HL-60/S4 treated with retinoic acid at 250 ng/mL for 4 days and 3 days (cell line): Measurements from ENCODE around the gene GRAMD4.

Experiments used
- in situ Hi-C: fragments of 300-500 bp; cut with MboI; formaldehyde crosslinking; loops from 2 replicates; pipeline ENCODE4 v1.7.0; 2022; ENCODE audit warnings: low sequenced_read_pairs

GRAMD4 gene

DNA sequence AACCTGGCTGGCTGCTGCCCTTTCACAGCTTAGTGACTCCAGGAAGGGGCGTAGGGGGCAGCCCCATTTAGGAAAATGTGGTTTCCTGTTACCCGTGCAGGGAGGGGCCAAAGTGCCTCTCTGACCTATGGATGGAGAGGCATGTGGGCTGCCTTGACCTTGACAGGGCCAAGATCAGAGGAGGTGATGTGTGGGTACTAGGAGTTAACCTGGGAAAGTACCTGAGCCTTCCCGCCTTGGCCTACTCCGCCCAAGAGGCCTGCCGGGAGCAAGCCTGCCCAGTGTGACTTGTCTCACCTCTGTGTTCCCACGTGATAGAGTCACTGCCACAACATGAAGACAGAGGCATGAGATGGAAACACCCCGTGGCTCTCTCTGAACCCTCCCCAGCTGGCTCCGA lies 33.4 kb downstream of the GRAMD4 start:
- in situ Hi-C loops: no loop called here

DNA sequence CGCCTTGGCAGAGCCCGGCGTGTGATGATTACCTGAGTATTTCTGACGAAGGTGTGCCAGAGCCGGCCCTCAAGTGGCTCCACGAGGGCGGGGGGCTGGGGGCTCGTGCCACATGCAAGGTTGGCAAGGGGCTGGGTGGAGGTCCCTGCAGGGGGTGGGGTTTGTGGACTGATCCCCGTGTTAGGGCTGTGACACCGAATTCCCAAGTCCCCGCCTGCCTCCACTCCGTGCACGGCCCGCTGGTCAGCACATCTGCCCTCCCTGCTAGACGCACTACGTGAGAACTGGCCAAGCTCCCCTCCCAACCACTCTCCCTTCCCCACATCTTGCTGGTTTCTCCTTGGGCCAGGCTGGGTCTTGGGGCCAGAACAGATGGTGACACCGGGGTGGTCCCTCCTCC lies 34.2 kb downstream of the GRAMD4 start:
- in situ Hi-C loops: no loop called here

DNA sequence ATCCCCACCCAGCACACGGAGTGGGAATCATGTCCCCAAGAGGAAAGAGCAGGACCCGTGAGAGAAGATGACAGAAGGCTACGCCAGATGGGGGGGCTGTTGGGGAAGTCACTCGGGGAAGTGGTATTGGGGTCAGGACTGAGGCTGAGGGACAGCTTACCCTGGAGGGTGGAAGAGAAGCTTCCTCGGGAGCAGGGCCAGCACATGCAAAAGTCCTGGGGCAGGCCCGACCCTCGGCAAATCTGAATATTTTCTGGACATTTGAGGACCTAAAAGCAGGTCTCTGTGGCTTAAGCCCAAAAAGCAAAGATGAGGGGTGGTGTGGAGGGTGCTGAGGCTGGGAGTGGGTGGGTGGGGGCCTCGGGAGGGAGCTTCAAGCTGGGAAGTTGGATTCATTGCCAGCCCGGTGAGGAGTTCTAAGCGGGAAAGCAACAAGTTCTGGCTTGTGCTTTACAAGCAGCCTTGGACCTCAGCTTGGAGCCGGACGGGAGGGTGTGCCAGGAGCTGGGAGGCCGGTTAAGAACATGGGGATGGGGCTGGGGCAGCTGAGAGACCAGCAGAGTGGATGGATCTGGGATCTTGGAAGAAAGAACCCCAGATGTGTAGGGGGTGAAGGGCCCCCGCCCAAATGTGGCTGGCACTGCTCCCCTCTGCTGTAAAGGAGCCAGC lies 34.9 kb downstream of the GRAMD4 start:
- in situ Hi-C loops: no loop called here

DNA sequence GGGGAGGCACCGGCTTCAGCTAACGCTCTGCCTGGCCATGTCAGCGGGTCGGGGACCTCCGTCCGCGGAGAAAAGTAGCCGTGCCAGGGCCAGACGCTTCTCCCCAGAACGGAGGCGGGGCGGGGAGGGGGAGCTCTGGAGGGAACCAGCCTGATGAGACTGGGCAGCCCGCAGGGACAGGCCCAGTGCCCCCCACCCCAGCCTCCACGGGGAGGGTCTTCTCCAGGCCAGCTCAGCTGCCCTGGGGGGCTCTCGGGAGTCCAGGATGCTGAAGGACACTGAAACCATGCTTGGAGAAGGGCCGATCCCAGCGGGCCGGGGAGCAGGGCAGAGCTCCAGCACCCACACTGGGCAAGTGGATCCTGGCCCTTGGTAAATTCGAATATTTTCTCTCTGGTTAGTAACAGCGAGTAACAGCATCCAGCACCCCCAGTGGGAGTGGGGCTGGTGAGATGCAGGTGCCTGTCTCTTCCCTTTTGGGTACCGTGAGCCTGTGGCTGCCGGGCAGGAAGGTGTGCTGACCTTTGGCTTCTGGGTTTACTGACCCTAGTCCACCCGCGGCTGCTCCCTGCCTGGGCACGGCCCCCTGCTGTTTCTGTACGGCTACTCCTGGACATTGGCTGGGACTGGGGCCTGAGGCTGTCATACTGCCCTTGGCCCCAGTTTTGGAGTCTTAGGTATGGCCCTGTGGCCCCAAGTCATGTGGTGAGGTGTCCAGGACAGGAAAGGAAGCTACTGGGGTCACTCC lies 35.8 kb downstream of the GRAMD4 start:
- in situ Hi-C loops: no loop called here

DNA sequence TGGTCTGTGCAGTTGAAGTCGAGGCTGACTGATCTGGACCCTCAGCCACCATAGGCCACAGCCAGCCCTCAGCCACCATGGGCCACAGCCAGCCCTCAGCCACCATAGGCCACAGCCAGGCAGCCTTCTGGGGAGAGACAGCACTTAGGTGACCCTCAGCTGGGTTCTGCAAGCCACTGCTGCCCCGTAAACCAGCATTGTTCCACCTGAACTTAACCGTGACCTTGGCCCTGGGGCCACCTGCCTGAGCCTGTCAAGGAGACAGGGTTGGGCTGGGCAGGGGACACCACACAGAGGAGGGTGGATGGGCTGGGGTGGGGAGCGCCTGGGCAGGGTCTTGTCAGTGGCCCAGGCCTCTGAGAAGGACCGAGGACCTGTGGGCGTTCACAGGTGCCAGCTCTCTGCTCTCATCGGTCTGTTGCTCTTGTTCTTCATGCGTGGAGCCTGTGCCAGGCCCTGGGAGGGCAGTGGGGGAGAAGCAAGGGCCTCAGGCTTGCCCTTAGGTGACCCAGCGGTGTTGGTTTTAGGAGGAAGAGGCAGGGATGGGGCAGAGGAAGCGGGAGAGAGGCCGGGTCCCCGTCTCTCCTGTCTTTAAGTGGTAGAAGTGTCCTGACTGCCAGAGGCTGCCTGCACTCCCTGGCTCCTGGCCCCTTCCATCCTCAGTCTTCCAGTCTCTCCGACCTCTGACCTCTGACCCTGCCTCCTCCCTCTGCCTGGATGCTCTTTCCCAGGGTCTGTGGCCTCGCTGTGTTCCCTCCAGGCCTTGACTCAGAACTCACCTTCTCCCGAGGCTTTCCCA lies 36.9 kb downstream of the GRAMD4 start:
- in situ Hi-C loops: no loop called here

DNA sequence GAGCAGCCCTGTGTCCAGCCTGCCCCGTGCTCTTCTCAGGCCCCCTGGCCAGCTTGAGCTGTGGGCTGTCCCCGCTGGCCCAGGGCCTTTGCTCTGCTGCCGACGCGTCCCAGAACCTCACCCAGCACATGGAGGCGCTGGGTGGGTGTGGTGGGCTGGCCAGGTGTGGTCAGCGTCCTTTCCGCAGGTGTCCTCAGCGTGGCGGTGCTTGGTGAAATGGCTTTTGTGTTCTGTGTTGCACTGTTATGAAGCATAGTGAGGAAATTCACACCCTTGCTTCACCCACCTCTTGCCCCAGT lies 37.4 kb downstream of the GRAMD4 start:
- in situ Hi-C loops: no loop called here

DNA sequence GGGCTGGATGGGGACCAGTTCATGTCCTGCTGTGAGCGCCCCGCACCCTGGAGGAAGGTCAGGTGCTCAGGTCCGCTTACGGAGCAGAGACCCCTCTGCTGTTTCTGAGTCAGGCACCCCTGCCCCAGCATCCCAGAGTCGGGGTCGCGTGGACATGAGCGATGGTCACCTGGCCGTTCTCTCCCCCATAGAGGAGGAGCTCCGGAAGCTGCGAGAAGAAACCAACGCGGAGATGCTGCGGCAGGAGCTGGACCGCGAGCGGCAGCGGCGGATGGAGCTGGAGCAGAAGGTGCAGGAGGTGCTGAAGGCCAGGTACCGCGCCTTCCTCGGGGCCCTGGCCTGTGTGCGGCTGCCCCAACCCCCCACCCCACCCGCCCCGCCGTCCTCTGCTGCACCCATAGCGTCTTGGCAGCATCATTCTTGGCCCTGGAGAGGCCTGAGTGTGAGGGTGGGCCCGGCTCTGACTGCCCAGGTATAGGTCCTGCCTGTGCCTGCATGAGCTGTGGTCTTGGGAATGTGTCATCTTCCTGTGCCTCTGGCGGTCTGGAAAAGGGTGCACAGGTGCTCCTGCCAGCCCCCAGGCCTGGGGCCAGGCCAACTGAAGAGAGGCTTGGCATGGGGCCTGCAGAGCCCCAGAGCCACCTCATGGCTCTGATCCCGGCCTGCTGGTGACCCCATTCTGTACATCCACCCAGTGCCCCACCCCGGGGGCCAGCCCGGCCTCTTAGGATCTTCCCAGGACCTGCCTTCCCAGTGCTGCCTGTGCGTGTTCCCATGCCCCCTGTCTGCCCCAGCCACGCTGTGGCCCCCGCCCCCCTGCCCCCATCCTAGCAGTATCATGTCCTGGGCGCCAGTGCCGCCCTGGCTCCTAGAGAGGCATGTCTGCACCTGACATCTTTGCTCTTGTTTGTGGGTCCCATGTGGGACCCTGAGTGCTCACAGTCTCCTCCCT lies 38.1 kb downstream of the GRAMD4 start:
- in situ Hi-C loops: no loop called here

DNA sequence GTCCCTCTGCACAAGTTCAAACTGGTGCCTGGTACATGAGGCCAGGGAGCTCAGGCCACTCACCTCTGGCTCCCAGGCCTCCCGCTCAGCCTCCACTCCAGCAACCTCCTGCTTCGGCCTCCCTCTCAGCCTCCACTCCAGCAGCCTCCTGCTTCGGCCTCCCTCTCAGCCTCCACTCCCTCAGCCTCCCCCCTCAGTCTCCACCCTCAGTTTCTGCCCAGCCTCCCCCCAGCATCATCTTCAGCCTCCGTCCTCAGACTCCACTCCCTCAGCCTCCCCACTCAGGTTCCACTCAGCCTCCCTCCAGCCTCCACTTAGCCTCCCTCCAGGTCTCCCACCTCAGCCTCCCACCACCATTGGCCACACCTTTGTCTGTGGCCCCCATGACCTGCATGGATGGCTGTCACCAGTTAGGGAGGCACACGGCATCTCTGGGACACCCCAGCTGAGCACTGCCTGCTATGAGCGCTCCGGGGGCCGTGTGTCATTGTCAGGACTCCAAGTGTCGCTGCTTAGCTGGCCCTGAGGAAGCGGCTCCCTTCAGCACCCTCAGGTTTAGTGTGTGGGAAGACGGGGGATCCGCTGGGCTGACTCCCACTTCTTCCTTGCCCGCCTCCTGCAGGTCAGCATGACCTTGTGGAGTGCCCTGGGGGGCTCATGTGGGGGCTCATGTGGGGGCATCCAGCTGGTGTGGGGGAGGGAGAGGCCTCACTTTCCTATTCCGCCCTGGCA lies 39.0 kb downstream of the GRAMD4 start:
- in situ Hi-C loops: no loop called here

DNA sequence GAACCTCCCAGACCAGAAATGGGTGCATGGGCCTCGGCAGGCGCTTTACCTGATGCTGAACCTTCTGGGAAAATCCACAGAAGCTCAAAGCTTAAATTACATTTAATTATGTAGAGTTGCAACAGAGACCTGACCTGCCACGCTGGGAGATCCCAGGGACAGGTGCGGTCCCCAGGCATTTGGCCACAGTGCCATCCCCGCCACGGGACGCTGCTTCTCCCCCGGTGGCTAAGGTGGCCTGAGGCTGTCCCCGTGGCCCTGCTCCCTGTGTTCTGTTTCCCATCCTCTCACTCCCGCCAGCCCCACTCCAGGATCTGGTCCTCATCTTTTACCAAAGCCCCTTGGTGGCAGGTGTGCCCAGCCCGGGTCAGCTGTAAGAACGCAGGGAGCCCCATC lies 39.6 kb downstream of the GRAMD4 start:
- in situ Hi-C loops: no loop called here

DNA sequence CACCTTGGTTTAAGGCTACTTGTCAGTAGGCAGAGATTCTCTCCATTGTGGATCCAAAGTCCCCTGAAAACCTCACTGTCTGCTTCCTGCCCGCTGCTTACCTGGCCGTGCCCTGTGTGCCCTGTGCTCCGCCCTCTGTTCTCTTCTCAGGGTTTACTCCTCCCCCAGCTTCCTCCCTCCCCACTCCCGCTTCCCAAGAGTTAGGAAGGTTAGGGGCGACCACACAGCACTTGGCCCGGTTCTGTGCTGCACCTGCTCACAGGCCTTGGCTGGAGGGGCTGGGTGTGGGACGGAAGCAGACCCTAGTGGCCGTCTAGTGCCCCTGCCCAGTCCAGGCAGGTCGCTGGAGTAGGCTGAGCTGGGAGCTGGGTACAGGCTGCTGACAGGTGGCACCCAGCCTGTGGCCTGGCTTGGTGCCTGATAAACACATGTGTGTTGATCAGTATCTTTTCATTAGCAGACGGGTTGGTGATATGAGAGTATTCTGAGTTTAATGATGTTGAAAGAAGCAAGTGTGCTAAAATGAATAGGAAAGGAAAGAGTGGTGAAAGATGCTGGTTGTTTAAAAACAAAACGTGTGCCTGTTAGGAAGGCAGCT lies 40.5 kb downstream of the GRAMD4 start:
- in situ Hi-C loops: no loop called here

DNA sequence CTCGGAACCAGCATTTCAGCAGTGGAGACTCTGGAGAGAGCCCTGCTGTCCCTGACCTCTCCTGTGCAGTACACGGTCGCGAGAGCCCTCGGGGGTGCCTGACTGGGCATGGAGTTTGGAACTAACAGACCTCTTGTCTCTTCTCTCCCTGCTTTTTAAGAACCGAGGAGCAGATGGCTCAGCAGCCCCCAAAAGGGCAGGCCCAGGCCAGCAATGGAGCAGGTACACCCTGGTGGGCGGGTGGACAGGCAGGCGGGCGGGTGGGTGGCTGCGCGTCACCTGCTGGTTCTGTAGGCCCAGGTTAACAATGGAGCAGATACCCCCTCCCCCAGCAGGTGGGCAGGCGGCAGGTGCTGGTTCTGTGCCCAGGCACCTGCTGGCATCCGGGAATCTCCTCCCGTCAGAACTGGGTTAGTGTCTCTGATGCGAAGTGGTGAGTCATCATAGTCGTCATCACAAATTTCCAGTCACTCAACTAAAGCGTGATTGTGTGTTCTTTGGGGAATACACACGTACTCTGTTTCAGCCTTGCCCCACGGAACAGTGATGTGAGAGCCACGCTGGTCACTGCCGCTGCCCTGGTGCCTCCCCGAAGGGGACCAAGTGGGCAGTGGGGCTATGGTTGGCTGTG lies 41.1 kb downstream of the GRAMD4 start:
- in situ Hi-C loops: no loop called here

DNA sequence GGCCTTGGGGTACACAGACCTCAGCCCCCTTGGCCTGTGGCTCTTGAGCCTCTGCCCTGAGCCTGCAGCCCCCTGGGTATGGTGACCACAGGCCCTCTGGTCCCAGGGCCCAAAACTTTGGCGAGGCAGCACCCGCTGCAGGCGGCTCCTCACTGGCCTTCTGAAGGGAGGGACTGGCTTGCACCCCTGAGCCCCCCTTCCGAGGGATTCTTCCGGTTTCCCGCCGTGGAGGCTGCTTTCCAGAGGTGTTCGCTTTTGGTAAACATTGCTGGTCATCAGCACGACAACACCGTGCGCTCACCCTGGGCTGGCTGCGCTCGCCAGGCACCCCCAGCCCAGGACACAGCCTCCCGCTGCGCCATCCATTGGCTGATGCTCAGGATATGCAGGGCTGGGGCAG lies 42.0 kb downstream of the GRAMD4 start:
- in situ Hi-C loops: no loop called here

DNA sequence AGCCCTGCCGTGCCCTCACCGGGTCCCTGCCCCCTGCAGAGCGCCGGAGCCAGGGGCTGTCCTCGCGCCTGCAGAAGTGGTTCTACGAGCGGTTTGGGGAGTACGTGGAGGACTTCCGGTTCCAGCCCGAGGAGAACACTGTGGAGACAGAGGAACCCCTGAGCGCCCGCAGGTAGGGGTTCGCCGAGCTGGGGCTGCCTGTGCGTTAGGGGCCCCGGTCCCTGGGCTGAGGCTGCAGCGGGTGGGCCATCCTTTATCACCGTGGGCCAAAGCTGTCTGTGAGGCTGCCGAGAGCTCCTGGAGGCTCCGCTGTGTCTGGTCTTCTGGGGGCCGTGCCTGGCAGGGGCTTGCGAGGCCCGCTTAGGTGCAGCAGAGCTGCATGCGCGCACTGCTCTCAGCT lies 42.8 kb downstream of the GRAMD4 start:
- in situ Hi-C loops: no loop called here

DNA sequence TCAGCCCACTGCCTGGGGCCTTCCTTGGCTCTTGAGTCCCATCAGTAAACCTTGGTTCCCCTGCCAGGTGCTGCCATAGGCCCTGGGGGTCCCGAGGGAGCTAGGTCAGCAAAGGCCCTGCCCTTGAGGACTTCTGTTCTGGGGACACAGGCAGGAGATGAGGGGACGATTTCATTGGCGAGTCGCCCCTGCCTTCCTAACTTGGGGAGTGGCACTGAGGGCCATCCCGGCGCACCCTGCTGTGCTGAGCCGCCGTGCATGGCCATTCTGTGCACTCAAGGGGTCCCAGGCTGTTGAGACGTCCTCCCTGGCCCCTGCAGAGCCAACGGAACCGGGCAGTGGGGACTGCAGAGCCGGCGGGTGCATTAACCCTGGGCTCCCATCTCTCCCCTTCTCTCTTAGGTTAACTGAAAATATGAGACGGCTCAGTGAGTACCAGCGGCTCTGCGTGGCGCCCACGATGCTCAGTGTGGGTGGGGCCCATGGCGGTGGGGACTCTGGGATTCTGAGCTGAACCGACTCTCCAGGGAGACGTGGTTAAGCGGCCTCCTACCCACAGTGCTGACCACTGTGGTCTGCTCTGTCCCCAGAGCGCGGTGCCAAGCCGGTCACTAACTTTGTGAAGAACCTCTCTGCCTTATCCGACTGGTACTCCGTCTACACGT lies 43.4 kb downstream of the GRAMD4 start:
- in situ Hi-C loops: no loop called here

DNA sequence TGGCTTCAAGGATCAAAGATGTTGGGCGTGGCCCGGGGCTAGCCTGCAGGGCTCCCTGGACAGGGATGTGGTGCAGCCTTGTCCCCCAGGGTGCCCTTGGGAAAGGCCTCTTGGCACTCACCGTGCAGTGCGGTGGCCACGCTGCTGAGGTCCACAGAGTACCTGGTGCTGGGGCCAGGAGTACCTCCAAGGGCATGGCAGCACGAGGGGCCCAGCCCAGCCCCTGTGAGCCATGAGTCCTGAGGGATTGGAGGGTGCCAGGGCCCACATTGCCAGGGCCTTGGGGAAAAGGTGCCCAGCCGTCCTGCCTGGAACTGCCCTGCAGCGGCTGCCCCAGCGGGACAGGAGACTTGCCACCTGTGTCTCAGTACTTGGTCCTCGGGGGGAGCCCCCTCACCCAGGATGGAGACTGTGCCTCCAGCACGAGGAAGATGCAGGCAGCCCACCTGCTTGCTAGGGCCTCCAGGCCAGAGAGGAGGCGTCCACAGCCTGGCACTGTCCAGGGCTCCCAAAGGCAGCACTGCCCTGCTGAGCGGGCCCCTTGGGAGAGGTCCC lies 44.2 kb downstream of the GRAMD4 start:
- in situ Hi-C loops: no loop called here

DNA sequence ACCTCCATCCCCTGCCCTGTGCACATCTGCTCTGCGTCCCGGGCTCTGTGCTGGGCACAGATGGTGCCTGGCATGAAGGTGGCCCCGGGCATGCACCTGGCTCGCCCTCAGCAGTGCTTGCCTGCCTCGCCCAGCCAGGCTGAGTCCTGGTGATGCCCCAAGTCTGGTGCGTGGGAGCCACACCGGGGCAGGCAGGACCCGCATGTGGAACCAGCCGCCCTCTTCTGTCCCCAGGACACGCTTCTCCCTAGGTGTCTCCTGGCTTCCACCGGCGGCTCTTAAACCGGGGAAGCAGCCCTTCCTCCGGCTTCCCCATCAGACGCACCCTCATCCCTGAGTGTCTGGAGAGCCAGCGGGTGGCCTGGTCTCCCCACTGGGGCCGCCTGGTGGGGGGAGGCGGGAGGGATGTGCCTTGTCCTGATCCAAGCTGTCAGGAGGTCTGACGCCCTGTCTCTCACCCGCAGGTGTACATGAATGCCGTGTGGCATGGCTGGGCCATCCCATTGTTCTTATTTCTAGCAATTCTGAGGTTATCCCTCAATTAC lies 45.0 kb downstream of the GRAMD4 start:
- in situ Hi-C loops: no loop called here

DNA sequence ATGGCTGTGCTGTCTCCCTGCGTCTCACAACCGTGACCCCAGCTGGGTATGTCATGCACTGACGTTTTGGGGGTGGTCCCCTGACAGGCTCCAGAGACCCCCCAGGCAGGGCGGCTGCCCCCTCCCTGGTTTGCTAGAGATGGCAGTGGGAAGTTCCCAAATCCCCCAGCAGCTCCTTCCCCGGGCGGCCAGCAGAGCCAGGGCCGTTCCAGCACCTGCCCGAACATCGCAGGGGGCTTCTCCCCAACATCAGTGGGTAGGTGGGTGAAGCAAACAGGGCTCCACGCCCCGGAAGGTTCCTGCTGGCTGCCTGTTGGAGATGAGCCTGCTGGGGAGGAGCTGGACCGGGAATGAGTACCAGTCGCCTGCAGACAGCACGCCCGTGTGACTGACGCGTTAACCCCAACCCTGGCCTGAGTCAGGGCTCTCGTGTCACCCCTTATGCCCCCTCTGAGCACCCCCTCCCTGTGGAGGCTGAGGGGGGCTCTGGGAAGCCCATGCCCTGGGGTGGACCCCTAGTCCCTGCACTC lies 45.6 kb downstream of the GRAMD4 start:
- in situ Hi-C loops: no loop called here

DNA sequence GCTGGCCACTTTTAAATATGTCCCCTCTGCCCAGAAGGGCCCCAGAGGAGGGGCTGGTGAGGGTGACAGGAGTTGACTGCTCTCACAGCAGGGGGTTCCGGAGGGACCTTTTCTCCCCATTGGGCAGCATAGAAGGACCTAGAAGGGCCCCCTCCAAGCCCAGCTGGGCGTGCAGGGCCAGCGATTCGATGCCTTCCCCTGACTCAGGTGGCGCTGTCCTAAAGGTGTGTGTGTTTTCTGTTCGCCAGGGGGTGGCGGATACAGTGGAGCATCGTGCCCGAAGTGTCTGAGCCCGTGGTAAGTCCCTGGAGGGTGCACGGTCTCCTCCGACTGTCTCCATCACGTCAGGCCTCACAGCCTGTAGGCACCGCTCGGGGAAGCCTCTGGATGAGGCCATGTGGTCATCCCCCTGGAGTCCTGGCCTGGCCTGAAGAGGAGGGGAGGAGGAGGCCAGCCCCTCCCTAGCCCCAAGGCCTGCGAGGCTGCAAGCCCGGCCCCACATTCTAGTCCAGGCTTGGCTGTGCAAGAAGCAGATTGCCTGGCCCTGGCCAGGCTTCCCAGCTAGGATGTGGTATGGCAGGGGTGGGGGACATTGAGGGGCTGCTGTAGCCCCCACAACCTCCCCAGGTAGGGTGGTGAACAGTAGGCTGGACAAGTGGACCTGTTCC lies 46.5 kb downstream of the GRAMD4 start:
- in situ Hi-C loops: no loop called here
